HL-60/S4 (cell line): Measurements from ENCODE around the gene WDR45B.

ENCODE experiments used
- in situ Hi-C: fragments of 300-500 bp; cut with MboI; formaldehyde crosslinking; loops from 2 replicates; pipeline ENCODE4 v1.14.3; 2022; ENCODE audit warnings: low sequenced_read_pairs

WDR45B gene

DNA sequence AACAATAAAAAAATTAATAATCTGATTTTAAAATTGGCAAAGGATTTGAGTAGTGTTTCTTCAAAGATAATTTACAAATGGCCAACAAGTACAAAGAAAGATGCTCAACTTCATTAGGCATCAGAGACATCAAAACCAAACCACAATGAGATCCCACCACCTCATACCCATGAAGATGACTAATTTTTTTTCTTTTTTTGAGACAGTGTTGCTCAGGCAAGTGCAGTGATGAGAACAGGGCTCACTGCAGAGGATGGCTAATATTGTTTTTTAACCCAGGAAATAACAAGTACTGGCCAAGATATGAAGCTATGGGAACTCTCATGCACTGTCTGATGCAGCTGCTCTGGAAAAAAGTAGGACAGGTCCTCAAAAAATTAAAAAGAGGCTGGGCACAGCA is 14.9 kb downstream of the WDR45B start:
- in situ Hi-C loops = no loop called here

DNA sequence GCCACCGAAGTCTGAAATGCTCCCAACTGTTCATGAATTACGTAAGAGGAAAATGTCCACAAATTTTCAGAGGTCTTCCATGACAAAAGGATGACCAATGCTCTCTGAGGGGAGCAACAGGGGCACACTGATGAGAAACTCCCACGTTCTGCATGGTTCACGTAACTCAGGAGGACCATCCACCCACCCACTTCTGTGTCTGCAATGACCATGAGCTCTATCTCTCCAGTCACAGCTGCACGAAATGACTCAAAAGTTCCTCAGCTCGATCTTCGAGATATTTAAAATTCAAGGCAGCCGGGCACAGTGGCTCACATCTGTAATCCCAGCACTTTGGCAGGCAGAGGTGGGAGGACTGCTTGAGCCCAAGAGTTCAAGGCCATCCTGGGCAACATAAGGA is 15.8 kb downstream of the WDR45B start:
- in situ Hi-C loops = no loop called here

DNA sequence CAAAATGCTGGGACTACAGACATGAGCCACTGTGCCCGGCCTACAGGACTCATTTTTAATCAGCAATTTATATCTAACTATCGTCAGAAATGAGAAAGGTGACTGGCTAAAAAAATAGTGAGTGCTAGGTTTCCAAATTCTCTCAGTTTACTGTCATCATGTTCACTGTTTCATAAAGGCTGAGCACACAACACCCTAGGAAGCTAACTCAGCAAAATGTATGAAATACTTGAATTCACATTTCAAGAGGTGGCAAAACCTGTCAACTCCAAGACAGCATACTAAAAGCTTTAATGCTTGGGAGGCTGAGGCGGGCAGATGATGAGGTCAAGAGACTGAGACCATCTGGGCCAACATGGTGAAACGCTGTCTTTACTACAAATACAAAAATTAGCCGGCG is 16.7 kb downstream of the WDR45B start:
- in situ Hi-C loops = no loop called here

DNA sequence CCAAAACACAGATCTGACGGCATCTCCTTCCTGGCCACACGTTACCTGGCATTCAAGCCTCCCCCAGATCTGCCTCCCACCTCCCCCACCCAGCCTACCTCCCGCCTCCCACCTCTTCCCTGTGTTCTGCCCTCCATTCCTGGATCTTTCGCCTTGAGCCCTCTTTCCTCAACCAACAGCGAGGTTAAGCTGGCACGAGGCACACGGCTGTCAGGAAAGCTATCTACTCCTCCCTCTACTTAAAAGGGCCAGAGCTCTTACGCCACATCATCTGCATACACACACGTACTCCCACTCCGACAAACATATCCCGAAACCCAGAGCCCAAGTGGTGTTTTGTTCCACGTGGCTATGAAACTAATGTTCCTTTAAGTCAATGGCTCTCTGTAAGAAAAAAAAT is 18.0 kb downstream of the WDR45B start:
- in situ Hi-C loops = no loop called here

DNA sequence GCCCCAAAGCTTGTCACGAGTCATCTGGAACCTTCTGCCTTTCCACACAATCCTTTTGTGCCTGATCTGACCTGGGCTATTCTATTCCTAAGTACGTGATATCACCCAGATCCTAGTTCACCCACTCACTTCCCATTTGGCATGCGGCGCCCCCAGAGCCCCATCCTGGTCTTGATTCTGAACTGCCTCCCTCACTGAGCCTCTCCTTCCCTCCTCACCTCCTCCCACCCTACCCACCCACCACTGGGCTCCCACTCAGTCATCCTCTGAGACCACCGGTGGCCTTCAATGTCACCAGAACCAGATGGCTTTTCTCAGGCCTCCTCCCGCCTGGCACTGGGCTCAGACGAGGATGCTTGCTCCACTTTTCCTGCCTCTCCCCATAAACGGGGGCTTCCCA is 18.5 kb downstream of the WDR45B start:
- in situ Hi-C loops = no loop called here

DNA sequence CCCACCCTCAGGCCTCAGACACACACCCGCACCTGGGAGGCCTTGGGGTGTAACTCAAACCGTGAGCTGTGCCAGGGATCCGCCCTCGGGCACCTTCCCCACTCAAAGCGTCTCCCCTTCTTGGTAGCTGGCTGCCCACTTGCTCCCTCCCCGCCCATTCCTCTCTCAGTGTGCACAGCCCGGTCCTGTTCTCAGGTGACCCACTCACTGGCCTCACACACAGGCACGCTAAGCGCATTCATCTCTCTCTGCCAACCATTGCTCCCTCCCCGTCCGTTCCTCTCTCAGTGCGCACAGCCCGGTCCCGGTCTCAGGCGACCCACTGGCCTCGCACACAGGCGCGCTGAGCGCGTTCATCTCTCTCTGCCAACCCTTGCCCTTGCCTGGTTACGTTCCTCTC is 20.8 kb downstream of the WDR45B start:
- in situ Hi-C loops = no loop called here

DNA sequence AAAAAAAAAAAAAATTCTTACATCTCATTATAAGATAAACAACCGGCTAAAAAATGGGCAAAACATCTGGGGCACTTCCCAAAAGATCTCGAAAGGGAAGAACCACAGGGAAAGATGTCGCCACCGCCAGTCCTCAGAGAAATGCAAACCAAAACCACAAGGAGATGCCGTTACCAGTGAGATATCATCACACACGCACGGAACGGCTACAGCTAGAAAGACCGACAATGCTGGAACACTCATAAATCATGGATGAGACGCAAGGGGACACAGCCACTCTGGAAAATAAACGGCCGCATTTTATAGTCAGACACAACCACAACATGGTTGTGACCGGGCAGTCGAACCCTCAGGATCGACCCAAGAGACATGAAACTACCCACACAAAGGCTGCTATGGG is 24.5 kb downstream of the WDR45B start:
- in situ Hi-C loops = no loop called here

DNA sequence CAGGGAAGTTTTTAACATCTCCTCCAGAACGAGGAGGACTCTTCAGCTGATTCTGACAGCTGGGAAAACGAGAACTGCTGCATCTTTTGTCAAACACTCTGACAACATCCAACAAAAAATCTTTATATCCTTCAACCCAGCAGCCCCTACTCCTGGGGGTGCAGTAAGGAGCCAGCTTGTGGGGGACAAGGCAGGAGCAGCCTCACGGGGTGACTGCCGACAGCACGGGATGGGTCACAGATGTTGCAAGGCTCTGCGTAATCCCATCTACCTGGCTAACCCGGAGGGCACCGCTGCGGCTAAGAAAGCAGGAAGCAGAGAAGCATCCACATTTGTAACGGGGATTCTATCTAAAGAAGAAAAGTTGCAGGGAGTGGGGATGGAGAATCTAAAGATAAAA is 28.6 kb downstream of the WDR45B start:
- in situ Hi-C loops = no loop called here

DNA sequence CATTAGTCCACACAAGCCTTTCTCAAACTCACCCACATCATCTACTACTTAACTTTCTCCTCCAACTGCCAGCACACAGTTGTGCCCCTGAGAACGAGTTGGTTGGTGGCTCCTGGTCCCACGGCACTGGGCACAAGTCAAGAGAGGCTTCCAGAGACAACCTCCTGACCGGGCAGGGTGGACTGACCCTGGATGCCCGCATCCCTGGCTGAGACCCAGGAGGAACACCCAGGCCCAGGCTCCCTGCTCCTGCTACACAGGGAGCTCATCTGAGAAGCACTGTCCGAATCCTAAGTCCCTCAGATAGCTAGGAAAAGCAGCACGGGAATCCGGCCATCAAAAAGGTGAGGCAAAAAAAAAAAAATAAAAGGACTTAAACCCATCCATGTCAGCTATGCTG is 29.0 kb downstream of the WDR45B start:
- in situ Hi-C loops = no loop called here

DNA sequence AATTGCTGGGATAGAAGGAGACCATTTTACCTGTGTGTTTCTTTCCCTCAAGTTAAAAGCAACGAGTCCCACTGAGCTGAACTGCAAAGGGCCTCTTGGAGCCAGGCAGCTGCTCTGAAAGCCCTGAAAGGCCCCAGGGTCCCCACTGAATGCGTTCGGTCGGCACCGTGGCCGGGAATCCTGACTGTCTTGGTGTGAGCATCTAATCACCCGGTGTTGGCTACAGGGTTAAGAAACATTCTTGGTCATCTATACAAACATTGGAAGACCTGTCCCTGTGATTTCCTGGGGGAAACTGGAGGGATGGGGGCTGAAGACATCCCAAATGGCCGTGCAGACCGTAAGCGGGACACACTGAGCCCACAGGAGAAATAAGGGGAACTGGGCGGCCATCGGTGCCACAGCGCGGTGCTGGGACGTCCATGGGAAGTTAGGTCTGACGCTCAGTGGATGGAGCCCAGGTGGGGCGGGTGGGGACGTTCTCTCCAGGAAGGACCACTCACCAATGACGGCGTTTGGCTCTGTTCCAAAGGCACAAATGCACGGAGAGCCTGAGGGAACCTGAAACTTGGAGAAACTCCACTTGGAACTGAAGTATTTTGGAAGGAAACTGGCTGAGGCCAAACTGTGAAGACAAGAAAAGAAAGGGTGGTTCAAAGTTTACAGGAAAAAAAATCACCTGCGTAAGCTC is 32.1 kb downstream of the WDR45B start:
- in situ Hi-C loops = no loop called here

DNA sequence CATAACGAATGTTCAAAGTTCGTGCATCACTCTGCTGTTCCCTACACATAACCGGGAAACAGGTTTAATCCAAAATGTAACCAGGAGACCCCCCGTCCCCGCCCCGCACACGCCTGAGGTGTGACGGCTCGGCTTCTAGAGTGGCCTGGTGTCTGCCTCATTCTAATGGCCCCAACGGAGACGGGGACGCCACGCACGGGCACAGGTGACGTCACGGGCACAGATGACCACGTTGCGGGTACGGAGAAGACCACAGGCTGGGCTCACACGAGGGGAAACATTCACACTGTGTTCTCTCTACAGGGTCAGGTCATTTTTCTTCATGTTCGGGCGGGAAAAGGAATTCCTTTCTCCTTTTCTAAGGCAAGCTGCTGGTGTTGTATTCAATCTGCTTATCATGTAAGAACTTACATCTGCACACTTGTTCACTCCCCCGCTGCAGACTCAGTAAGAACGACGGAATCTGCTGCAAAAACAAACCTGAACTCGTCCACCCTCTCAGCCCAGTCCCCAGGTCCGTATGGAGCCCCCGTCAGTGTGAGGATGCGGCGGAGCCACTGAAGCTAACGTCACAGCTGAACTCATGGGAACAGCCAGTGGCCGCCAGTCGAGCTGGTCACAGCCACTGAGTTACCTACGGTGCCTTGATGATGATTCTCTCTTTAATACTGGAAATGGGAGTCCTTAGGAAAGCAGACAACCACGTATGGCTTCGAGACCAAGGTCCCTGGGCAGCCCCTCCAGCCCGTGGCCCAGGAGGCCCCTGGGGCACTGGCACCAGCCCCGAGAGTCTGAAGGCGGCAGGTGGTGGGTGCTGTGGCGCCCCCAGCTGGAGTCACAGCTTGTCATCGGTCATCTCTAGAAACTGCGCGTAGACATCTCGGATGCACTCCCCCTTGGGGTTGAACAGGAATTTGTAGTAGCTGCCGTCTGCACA is 32.9 kb downstream of the WDR45B start:
- in situ Hi-C loops = no loop called here

DNA sequence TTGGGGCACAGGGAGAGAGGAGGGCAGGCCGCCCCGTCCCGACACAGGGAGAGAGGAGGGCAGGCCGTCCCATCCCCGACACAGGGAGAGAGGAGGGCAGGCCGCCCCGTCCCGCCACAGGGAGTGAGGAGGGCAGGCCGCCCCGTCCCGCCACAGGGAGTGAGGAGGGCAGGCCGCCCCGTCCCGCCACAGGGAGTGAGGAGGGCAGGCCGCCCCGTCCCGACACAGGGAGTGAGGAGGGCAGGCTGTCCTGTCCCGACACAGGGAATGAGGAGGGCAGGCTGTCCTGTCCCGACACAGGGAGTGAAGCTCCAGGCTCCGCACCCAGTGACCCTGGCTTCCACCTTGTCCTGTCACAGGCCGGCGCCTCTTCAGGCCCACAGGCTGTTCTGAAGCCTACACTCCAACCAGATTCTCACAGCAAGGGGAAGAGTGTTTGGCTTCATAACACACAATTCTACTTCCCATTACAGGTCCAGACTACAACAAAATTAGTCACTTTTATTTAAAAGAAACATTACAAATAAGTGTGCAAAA is 34.1 kb downstream of the WDR45B start:
- in situ Hi-C loops = no loop called here

DNA sequence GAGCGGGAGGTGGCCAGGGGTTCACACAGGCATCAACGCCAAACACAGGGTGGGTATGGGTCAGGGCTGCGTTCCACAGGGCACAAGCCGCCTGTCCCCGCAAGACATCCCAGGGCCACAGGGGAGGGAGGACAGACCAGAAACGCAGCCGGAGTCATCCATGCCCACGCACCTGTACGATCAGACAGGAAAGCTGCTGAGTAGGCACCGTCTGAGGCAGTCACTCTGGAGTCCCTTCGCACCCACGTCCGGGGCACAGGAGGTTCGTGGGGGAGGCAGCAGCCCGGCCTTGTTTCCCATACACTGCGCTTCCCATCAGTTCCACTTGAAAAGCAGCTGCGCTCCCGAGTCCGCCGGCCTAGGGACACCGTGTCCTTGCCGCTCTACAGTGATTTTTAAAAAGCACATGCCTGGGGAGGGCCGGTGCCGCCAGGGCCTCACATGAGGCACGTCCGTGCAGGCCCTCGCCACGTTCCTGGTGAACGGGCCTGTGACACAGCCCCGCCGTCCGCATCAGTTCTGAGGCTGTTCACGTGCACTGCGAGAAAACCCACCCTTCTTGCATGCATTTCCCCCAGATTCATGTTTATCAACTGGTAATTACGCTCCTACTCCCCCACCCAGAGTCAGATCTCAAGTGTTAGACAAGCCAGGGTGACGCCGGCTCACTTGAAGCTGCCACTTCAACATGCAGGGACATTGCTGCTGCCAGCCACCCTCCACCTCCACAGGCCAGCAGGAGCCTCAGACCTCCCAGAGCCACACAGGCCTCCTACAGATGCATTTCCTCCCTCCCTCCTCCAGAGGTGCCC is 34.8 kb downstream of the WDR45B start:
- in situ Hi-C loops = no loop called here

DNA sequence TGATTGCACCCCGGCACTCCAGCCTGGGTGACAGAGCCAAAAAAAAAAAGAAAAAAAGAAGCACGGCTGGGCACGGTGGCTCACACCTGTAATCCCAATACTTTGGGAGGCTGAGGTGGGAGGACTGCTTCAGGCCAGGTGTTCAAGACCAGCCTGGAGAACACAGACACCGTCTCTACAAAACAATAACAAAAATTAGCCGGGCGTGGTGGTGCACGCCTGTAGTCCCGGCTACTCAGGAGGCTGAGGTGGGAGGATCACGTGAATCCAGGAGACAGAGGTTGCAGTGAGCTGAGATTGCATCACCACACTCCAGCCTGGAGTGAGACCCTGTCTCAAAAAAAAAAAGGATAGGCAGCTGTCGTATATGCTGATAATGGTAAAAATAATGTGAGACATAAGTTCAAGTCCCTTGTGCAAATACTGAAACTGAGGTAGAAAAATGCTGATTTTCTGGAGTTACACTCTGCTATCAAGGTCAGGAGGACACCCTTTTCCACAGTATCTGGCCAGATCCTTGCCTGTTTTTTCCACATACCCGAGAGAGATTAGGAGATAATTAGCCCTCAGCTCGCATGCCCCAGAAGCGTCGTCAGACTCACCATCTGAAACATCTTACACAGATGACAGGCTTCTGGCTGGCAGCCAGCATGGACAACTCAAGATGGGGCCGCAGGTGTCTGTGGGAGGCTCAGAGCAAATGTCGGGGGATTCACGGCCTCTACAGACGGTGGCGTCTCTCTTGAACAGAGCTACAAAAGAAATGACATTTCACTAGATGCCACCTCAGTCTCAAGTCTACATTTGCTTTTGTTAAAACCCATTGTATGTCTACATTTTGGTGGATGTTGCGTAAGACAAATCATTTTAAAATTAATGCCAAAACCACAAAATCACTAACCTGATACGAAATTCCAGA is 36.8 kb downstream of the WDR45B start:
- in situ Hi-C loops = no loop called here

DNA sequence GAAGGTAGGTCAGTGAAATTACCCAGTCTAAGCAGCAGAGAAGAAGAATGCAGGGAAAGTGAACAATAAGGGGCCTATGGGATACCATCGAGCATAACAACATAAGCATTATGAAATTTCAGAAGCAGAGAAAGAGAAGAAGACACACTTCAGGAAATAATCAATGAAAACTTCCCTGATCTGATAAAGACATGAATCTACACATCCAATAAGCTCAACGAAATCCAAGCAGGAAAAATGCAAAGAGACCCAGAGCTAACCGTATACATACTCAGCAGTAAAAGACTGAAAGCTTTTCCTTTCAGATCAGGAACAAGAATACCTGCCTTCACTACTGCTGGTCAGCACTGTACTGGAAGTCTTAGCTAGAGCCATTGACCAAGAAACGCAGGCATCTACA is 38.6 kb downstream of the WDR45B start:
- in situ Hi-C loops = no loop called here

DNA sequence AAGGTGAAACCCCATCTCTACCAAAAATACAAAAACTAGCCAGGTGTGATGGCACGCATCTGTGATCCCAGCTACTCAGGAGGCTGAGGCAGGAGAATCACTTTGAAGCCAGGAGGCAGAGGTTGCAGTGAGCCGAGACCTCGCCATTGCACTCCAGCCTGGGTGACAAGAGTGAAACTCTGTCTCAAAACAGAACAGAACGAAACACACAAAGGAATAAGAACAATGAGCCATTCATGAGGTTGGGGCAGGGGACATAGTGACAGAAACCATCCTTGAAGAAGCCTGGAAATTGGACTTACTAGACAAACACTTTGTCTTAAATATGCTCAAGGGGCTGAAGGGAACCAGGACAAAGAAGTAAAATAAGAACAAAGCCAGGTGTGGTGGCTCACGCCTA is 39.4 kb downstream of the WDR45B start:
- in situ Hi-C loops = no loop called here

DNA sequence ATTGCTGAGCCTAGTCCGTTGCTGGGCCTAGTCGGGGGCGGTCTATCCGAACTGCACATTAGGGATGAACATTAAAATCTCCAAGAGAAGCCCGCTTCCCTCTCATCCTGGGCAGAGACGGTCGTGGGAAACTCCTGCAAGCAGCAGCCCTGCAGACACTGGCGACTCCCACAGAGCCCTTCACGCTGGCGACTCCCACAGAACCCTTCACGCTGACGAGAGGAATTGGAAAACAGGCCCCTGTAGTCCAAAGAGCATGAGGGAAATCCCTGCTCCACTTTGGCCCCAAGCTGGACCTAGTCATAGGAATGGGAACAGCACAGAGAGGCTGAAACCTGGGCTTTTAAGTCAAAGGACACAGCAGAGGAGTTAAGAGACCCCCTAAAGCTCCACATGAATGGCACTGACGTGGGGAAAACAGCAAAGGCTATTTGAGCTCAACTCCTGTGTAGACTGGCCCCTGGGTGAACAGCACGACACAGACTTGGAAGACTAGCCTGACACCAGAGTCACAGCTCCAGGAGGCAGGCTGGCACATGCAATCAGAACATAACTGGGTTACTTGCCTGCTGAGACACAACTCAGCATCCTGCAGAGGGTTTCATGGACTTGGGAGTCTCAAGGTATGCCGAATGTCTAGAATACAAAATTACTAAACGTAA is 42.2 kb downstream of the WDR45B start:
- in situ Hi-C loops = no loop called here

DNA sequence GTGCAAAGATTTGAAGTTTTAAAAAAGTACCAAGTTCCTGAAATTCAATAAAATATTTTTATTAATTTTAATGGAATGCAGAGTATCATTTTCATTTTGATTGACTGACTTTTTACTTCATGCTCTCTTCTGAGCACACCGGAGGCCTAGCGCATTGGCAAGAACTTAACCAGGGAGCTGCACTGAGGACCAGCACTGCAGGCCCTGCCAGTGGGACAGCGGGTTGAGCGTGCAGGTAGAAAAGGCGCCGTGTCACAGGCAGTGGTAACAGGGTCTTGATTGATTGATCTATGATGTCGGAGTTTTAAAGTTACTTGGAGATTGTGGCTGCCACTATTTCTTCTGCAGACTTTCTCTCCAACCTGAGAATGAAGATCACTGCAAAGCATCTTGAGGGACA is 43.7 kb downstream of the WDR45B start:
- in situ Hi-C loops = no loop called here

DNA sequence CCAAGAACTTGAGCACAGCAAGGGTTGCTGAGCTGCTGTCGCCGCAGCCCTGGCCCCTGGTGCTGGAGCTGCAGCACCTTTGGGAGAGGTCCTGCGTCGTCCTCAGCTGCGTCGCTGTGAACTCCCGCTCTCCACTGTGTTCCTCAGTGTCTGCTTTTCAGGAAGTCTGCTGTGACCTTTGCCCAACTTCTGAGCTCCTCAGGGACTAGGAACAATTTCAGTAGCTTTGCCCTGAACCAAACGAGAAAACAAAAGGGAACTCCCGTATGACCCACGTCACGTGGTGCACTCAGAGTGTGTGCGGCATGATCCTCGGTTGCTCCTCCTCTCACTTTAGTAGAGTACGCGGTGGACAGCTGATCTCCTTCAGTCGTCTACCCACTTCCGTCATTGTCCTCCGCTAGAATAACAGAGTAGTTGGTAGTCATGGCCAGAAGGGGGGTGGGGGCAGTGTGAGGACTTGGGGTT is 44.2 kb downstream of the WDR45B start:
- in situ Hi-C loops = no loop called here
